Stimulated activated CD4-positive, alpha-beta T cell treated with anti-CD3 and anti-CD28 coated beads, Interleukin-15, amount 100 ng/mL, for 48 hours (primary cell): Measurements from ENCODE around the gene SLC39A5.
"Not testable (repeated sequence)": the region's sequence is repeated elsewhere in the genome, so short reads cannot be mapped to it uniquely, and the experiment has no call there.

Experiments
- DNase-seq, 2 donors: peaks; one replicate each; pipeline ENCODE4 v3.0.0-alpha.2; 2020; ENCODE audit warnings: low read depth in 2 of 2

The SLC39A5 gene

GRCh38 chr12:56278905-56279304 lies 49.1 kb downstream of the SLC39A5 start:
- DNase-seq = no peak

DNA sequence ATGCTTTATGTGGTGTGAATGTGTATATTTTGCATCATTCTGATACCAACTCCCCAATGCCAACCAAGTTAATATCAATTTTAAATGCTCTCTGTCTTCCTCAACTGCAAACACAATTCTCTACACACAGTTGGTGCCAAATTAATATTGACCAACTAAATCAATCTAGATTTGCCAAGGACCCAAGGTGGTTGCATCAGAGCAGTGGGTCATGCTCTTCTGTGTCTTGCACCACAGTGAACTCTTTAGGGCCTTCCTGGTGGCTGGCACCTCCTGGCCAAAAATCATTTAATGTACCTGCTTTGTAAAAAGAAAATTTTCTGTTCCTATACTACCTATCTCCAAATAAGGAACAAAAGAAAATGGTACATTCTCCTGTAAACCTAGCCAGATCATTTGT lies 51.0 kb downstream of the SLC39A5 start:
- DNase-seq = no peak

- DNase-seq = no peak
These were observed 52.2 kb downstream of the SLC39A5 start for GRCh38 chr12:56282030-56282429.

DNA sequence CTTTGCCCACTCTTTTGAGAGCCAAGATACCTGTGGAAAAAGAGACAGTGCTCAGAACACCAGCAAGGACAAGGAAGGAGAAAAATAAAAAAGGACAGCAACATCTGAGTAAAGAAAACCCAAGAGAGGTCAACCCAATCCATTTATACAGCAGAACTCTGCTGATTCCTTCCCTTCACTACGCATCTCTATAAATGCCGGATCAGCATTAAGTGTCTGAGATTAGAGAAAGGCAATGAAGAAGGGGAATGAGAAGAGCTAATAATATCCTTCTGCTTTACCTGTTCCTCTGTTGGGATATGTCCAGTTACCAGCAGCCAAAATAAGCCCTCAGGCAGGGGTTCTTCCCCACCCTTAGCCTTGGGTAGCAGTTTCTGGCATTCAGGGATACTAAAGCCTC lies 52.7 kb downstream of the SLC39A5 start:
- DNase-seq = no peak

GRCh38 chr12:56284263-56284662 lies 54.4 kb downstream of the SLC39A5 start:
- not testable (repeated sequence) for DNase-seq

DNA sequence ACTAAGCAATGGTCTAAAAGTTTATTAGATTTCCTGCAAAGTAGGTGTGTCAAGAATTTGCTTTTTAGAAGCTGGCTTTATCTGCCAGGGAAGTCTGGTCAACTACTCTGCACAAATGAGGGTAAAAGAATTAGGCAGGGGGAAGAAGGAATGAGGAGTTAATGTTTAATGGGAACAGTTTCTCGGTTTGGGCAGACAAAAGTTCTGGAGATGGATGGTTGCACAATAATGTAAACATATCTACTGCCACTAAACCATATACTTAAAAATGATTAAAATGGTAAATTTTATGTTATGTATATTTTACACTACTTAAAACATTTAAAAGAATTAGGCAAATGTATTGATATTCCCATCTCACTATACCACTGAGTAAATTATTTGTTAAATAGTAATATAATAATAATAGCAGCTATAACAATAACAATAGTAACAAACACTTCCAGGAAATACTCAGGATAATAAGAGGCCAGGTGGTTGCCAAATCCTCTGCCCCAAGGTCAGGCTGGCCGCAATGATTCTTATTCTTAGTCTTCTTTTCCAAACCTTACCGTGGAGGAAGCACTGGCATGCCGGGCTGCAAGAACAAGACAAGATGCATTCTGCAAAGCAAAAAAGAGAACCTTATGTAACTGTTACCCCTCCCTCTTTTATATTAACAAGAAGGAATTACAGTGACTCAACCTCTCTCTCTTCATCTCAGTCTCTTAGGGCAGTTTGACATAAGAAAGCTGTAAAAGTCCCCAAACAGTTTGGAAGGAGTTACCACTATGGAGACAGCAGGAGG lies 56.4 kb downstream of the SLC39A5 start:
- no peak for DNase-seq
